Eye (tissue), 1 donor: ENCODE data around the gene SMCO2.
"Not testable (repeated sequence)": the region's sequence is repeated elsewhere in the genome, so short reads cannot be mapped to it uniquely, and the experiment has no call there.

Source experiments
- DNase-seq: peaks from one replicate; pipeline ENCODE4 v3.0.0-alpha.2; 2015

SMCO2 gene

GRCh38 chr12:27530157-27530922, 83.8 kb downstream of the SMCO2 start:
- DNase-seq: no peak

- no peak for DNase-seq
These were observed 85.4 kb downstream of the SMCO2 start for GRCh38 chr12:27531896-27532295.

GRCh38 chr12:27534060-27534764, 87.7 kb downstream of the SMCO2 start:
- no peak for DNase-seq

- DNase-seq: no peak
These were observed 88.2 kb downstream of the SMCO2 start for GRCh38 chr12:27534765-27535161.

- DNase-seq: no peak
These were observed 88.8 kb downstream of the SMCO2 start for GRCh38 chr12:27535318-27535717.

GRCh38 chr12:27537855-27538675, 91.5 kb downstream of the SMCO2 start:
- DNase-seq: no peak

GRCh38 chr12:27539191-27539631, 92.7 kb downstream of the SMCO2 start:
- no peak for DNase-seq

GRCh38 chr12:27541031-27541719, 94.6 kb downstream of the SMCO2 start:
- DNase-seq: no peak

- DNase-seq: no peak
These were observed 96.1 kb downstream of the SMCO2 start for GRCh38 chr12:27542628-27543027.

- not testable (repeated sequence) for DNase-seq
These were observed 98.3 kb downstream of the SMCO2 start for GRCh38 chr12:27544858-27545257.

- DNase-seq: no peak
These were observed 99.1 kb downstream of the SMCO2 start for GRCh38 chr12:27545665-27546064.

- DNase-seq: no peak
These were observed 101.1 kb downstream of the SMCO2 start for GRCh38 chr12:27547592-27547991.

GRCh38 chr12:27548301-27549199, 102.0 kb downstream of the SMCO2 start:
- no peak for DNase-seq

GRCh38 chr12:27549236-27549800, 102.8 kb downstream of the SMCO2 start:
- DNase-seq: no peak

- DNase-seq: no peak
These were observed 103.5 kb downstream of the SMCO2 start for GRCh38 chr12:27549801-27550652.

- no peak for DNase-seq
These were observed 104.1 kb downstream of the SMCO2 start for GRCh38 chr12:27550653-27550975.

- DNase-seq: no peak
These were observed 104.8 kb downstream of the SMCO2 start for GRCh38 chr12:27551172-27551840.
